HepG2 (cell line): ENCODE measurements around the gene SSR2. TPM values are rescaled to one million over a fixed set of nuclear protein-coding genes. Genes with fewer than 3 reads are reported as not detected.

Experiments used
- AKAP8 ChIP-seq: sonication (generic); formaldehyde crosslinking; IDR thresholded peaks from 2 replicates; pipeline ENCODE4 v1.5.1; 2020; ENCODE audit warnings: mild to moderate bottlenecking, missing genetic modification reagents
- HIVEP1 ChIP-seq: sonication (generic); formaldehyde crosslinking; IDR thresholded peaks from 2 replicates; pipeline ENCODE4 v1.4.0; 2020; ENCODE audit warnings: mild to moderate bottlenecking, missing genetic modification reagents
- MIER3 ChIP-seq: IDR thresholded peaks from 2 replicates; pipeline ENCODE4 v1.6.1; 2016; ENCODE audit warnings: missing compliant biosample characterization, borderline replicate concordance
- MTA1 ChIP-seq: sonication (generic); formaldehyde crosslinking; IDR thresholded peaks from 2 replicates; pipeline ENCODE4 v1.4.0; 2020; ENCODE audit warnings: missing genetic modification reagents, mild to moderate bottlenecking, borderline replicate concordance
- SCMH1 ChIP-seq: sonication (generic); formaldehyde crosslinking; IDR thresholded peaks from 2 replicates; pipeline ENCODE4 v1.9.0; 2021; ENCODE audit warnings: missing genetic modification reagents, mild to moderate bottlenecking, borderline replicate concordance
- ZBTB4 ChIP-seq: sonication (generic); formaldehyde crosslinking; IDR thresholded peaks from 2 replicates; pipeline ENCODE4 v1.4.0; 2020; ENCODE audit warnings: missing genetic modification reagents, mild to moderate bottlenecking, borderline replicate concordance
- ZBTB40 ChIP-seq, 2 experiments: fragments of 450-650 bp in 1 of 2; sonication (generic) in 1 of 2; formaldehyde crosslinking in 1 of 2; IDR thresholded peaks; 2 replicates each; pipeline versions ENCODE4 v1.6.1 to v1.8.0; 2016 to 2022; ENCODE audit warnings: antibody characterized with exemption in 1 of 2, mild to moderate bottlenecking in 1 of 2, missing genetic modification reagents in 1 of 2
- ZNF343 ChIP-seq: sonication (generic); formaldehyde crosslinking; IDR thresholded peaks from 2 replicates; pipeline ENCODE4 v1.4.0; 2020; ENCODE audit warnings: mild to moderate bottlenecking, missing genetic modification reagents
- ZNF530 ChIP-seq: sonication (generic); formaldehyde crosslinking; IDR thresholded peaks from 2 replicates; pipeline ENCODE4 v1.5.0; 2020; ENCODE audit warnings: low read depth, mild to moderate bottlenecking, missing genetic modification reagents
- ZNF547 ChIP-seq: sonication (generic); formaldehyde crosslinking; IDR thresholded peaks from 2 replicates; pipeline ENCODE4 v1.5.1; 2020; ENCODE audit warnings: mild to moderate bottlenecking, missing genetic modification reagents
- ZNF572 ChIP-seq: sonication (generic); formaldehyde crosslinking; IDR thresholded peaks from 2 replicates; pipeline ENCODE4 v1.5.1; 2020; ENCODE audit warnings: mild to moderate bottlenecking, missing genetic modification reagents
- ZNF614 ChIP-seq: IDR thresholded peaks from 2 replicates; pipeline ENCODE4 v1.6.1; 2018; ENCODE audit warnings: missing biosample characterization, missing genetic modification reagents, inconsistent platforms, borderline replicate concordance
- ZNF639 ChIP-seq: conservative IDR thresholded peaks from 2 replicates; pipeline ENCODE4 v1.6.1; 2018; ENCODE audit warnings: missing genetic modification reagents
- ZSCAN25 ChIP-seq: sonication (generic); formaldehyde crosslinking; IDR thresholded peaks from 2 replicates; pipeline ENCODE4 v1.8.0; 2022; ENCODE audit warnings: mild to moderate bottlenecking, missing genetic modification reagents
- polyA plus RNA-seq, 8 experiments: library from polyadenylated mRNA; depleted of rRNA in 3 of 8; stranded (reverse) in 7 of 8; unstranded in 1 of 8; fragments of >200 nt; fragmentation: Illumina TruSeq in 4 of 8; extraction: Trizol in 4 of 8; gene quantifications; 2 replicates each; pipeline versions ENCODE4 v1.2.1 to v1.2.3, GENCODE V29; 2011 to 2016; ENCODE audit warnings: low read depth in 4 of 8, missing spikeins in 1 of 8, mixed read lengths in 1 of 8; ENCODE audit not compliant: insufficient read depth in 1 of 8
- total RNA-seq, 5 experiments: library from RNA; depleted of rRNA; stranded (reverse); fragments of >200 nt; fragmentation: Illumina TruSeq; extraction: Trizol; gene quantifications; 2 replicates each; pipeline ENCODE4 v1.2.3, GENCODE V29; 2016; ENCODE audit warnings: low read depth in 1 of 5

The SSR2 gene
- total and polyA plus RNA-seq, 2 of the 13 experiments (the other 11 are each of a cell fraction or from before 2014, with no cell fraction given): 284 to 461 TPM

DNA sequence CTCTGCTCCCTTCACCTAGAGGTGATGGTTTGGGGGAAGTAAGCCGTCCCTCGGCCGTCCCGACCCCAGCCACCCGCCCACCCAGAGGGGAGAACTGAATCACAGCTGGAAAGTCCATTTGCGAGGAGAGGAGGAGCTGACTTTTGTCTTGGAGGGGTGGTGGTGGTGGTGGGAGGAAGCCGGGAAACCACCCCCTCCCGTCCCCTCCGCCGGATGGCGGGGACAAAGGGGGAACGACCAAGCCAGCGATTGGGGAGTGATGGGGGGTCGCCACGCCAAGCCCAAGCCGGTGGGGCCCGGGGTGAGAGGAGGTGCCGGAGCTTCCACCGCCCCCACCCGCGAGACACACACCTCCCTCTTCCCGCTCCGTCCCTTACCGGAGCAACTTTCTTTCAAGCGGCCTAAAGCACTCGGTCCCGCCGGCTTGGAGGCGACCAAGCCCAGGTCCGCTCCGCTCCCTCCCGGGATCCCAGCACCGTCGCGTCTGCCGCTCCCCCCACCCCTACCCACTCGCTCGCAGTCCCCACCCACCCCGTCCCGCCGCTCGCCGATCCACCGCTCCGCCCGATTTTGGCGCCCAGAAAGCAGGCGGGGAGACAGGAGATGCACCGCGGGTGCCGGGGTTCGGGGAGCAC is 42.9 kb downstream of the SSR2 start (continued):
- TF ChIP-seq ZBTB40 (IDR thresholded peaks at IDR 0.05) (no peak), ZBTB40 (CRISPR knock-in tag; IDR thresholded peaks at IDR 0.05) (no peak), MIER3 (CRISPR knock-in tag) (no peak), MTA1 (CRISPR knock-in tag) (0 out of 2 replicates have a peak, but pooled peaks have one; percentile 21), ZNF530 (no peak), ZNF572 (CRISPR knock-in tag) (no peak), ZNF639 (CRISPR knock-in tag) (no peak), ZSCAN25 (CRISPR knock-in tag) (peak; percentile 1; the same call in 1 of the 2 replicates), ZNF547 (no peak), HIVEP1 (CRISPR knock-in tag) (0 out of 2 replicates have a peak, but pooled peaks have one; percentile 35), AKAP8 (CRISPR knock-in tag) (0 out of 2 replicates have a peak, but pooled peaks have one; percentile 61), SCMH1 (CRISPR knock-in tag) (no peak), ZNF343 (CRISPR knock-in tag) (0 out of 2 replicates have a peak, but pooled peaks have one; percentile 34), ZNF614 (CRISPR knock-in tag) (0 out of 2 replicates have a peak, but pooled peaks have one; percentile 2), ZBTB4 (CRISPR knock-in tag) (no peak)
